SK-N-SH (cell line): ENCODE data around the gene MYH10. TPM values are rescaled to one million over a fixed set of nuclear protein-coding genes. Genes with fewer than 3 reads are reported as not detected.

ENCODE experiments used
- CTCF ChIA-PET: fragments of 300-600, 350-600 bp; formaldehyde crosslinking; extraction: SDS; loops from one replicate; lab custom pipeline; 2021; lab: Yijun Ruan, JAX
- POLR2A ChIA-PET: fragments of 350-600 bp; sonication (Branson Sonifier 250); formaldehyde crosslinking; extraction: SDS; loops from one replicate; lab custom pipeline; 2020; ENCODE audit warnings: antibody characterized with exemption, inconsistent platforms; lab: Yijun Ruan, JAX
- DNase-seq: peaks from one replicate; pipeline ENCODE4 v3.0.0; 2012
- H2AFZ ChIP-seq: fragments of 200-600 bp; sonication (generic); 2 replicates; pipeline ENCODE4 v1.8.1; 2016; ENCODE audit warnings: antibody characterized with exemption, mild to moderate bottlenecking, low read depth
- H3F3A ChIP-seq: fragments of 200-600 bp; sonication (generic); replicated peaks from 2 replicates; pipeline ENCODE3; 2016; ENCODE audit warnings: antibody characterized with exemption, mild to moderate bottlenecking; ENCODE audit not compliant: insufficient read depth
- H3K27ac ChIP-seq, 2 experiments: fragments of 200-500 bp in 1 of 2; fragments of 200-600 bp in 1 of 2; sonication (Bioruptor generic) in 1 of 2; sonication (generic), shearing (Covaris generic) in 1 of 2; 2 replicates each; pipeline versions ENCODE4 v1.5.1 to v1.6.1; 2014 to 2016; ENCODE audit warnings: low read depth in 2 of 2, inconsistent platforms in 1 of 2, low read length in 1 of 2, mild to moderate bottlenecking in 1 of 2, mixed read lengths in 1 of 2
- H3K27me3 ChIP-seq: fragments of 200-600 bp; sonication (generic), shearing (Covaris generic); 2 replicates; pipeline ENCODE4 v1.6.1; 2016; ENCODE audit warnings: mixed run types; ENCODE audit not compliant: insufficient read depth
- H3K36me3 ChIP-seq, 2 experiments: fragments of 200-500 bp in 1 of 2; fragments of 200-600 bp in 1 of 2; sonication (Bioruptor generic) in 1 of 2; sonication (generic) in 1 of 2; replicated peaks in 1 of 2; 2 replicates each; pipeline versions ENCODE3 to v1.5.1; 2014 to 2016; ENCODE audit warnings: low read length in 1 of 2, mild to moderate bottlenecking in 1 of 2; ENCODE audit not compliant: insufficient read depth in 2 of 2, control insufficient read depth in 1 of 2
- H3K4me1 ChIP-seq, 2 experiments: fragments of 200-500 bp in 1 of 2; fragments of 200-600 bp in 1 of 2; sonication (Bioruptor generic) in 1 of 2; sonication (generic), shearing (Covaris generic) in 1 of 2; 2 replicates each; pipeline versions ENCODE4 v1.5.1 to v1.6.1; 2014 to 2016; ENCODE audit warnings: low read depth in 1 of 2, low read length in 1 of 2, mixed run types in 1 of 2; ENCODE audit not compliant: insufficient read depth in 2 of 2, control insufficient read depth in 1 of 2
- H3K4me2 ChIP-seq: fragments of 200-600 bp; sonication (generic), shearing (Covaris generic); 2 replicates; pipeline ENCODE4 v1.6.1; 2017; ENCODE audit warnings: mixed run types
- H3K4me3 ChIP-seq, 2 experiments: fragments of 200-500 bp in 1 of 2; fragments of 200-600 bp in 1 of 2; sonication (Bioruptor generic) in 1 of 2; sonication (generic), shearing (Covaris generic) in 1 of 2; 2 replicates each; pipeline versions ENCODE4 v1.5.1 to v1.8.1; 2014 to 2016; ENCODE audit warnings: low read depth in 2 of 2, inconsistent platforms in 1 of 2, low read length in 1 of 2, mild to moderate bottlenecking in 1 of 2, mixed read lengths in 1 of 2, moderate library complexity in 1 of 2
- H3K79me2 ChIP-seq: fragments of 200-600 bp; sonication (generic); 2 replicates; pipeline ENCODE4 v1.8.1; 2017; ENCODE audit warnings: mild to moderate bottlenecking; ENCODE audit not compliant: insufficient read depth
- H3K9ac ChIP-seq: fragments of 200-600 bp; sonication (generic); 2 replicates; pipeline ENCODE4 v1.6.1; 2017; ENCODE audit warnings: mixed run types
- H3K9me2 ChIP-seq: fragments of 200-600 bp; sonication (generic); 2 replicates; pipeline ENCODE4 v1.6.1; 2017; ENCODE audit warnings: mixed run types
- H3K9me3 ChIP-seq: fragments of 200-600 bp; sonication (generic); 2 replicates; pipeline ENCODE4 v1.6.1; 2017; ENCODE audit warnings: mixed run types, mild to moderate bottlenecking, moderate library complexity
- H4K20me1 ChIP-seq: fragments of 200-600 bp; sonication (generic); 2 replicates; pipeline ENCODE4 v1.6.1; 2017; ENCODE audit warnings: mild to moderate bottlenecking, mixed run types; ENCODE audit not compliant: insufficient read depth
- EP300 ChIP-seq, 2 experiments: IDR thresholded peaks; 2 replicates each; pipeline versions ENCODE4 v1.4.0 to v1.6.1; 2012; ENCODE audit warnings: borderline replicate concordance in 1 of 2, low read depth in 1 of 2, low read length in 1 of 2
- EZH2phosphoT487 ChIP-seq: fragments of 200-600 bp; sonication (generic); IDR thresholded peaks from 2 replicates; pipeline ENCODE4 v1.6.1; 2017; ENCODE audit warnings: low read depth, mixed run types, mild to moderate bottlenecking, antibody characterized with exemption, moderate library complexity, borderline replicate concordance
- FOSL2 ChIP-seq: IDR thresholded peaks from 2 replicates; pipeline ENCODE4 v1.4.0; 2012; ENCODE audit warnings: low read depth, mild to moderate bottlenecking, moderate library complexity, borderline replicate concordance
- FOXJ3 ChIP-seq: sonication (generic); formaldehyde crosslinking; IDR thresholded peaks from 2 replicates; pipeline ENCODE4 v1.5.1; 2020; ENCODE audit warnings: mild to moderate bottlenecking, missing genetic modification reagents
- FOXM1 ChIP-seq: IDR thresholded peaks from 2 replicates; pipeline ENCODE4 v1.4.0; 2012; ENCODE audit warnings: low read depth, mild to moderate bottlenecking
- GABPA ChIP-seq: IDR thresholded peaks from 2 replicates; pipeline ENCODE4 v1.4.0; 2012; ENCODE audit warnings: low read depth, mild to moderate bottlenecking
- JUND ChIP-seq: IDR thresholded peaks from 2 replicates; pipeline ENCODE4 v1.4.0; 2012
- NRF1 ChIP-seq: IDR thresholded peaks from 2 replicates; pipeline ENCODE4 v1.6.1; 2012; ENCODE audit warnings: low read depth, mild to moderate bottlenecking, low read length
- POLR2AphosphoS5 ChIP-seq: IDR thresholded peaks from 2 replicates; pipeline ENCODE4 v1.6.1; 2012; ENCODE audit warnings: low read depth, low read length
- RAD21 ChIP-seq: IDR thresholded peaks from 2 replicates; pipeline ENCODE4 v1.6.1; 2012; ENCODE audit warnings: mild to moderate bottlenecking, low read length
- RFX5 ChIP-seq: IDR thresholded peaks from 2 replicates; pipeline ENCODE4 v1.6.1; 2012; ENCODE audit warnings: mild to moderate bottlenecking, improper control_type of control experiment, low read length
- RXRA ChIP-seq: IDR thresholded peaks from 2 replicates; pipeline ENCODE4 v1.4.0; 2012; ENCODE audit warnings: low read depth, mild to moderate bottlenecking, borderline replicate concordance
- SIN3A ChIP-seq: IDR thresholded peaks from 2 replicates; pipeline ENCODE4 v1.6.1; 2012; ENCODE audit warnings: low read depth, mild to moderate bottlenecking, low read length, moderate library complexity, borderline replicate concordance
- SMC3 ChIP-seq: IDR thresholded peaks from 2 replicates; pipeline ENCODE4 v1.6.1; 2012; ENCODE audit warnings: low read depth, low read length, improper control_type of control experiment
- TCF12 ChIP-seq: IDR thresholded peaks from 2 replicates; pipeline ENCODE4 v1.4.0; 2012
- TEAD4 ChIP-seq: IDR thresholded peaks from 2 replicates; pipeline ENCODE4 v1.4.0; 2012; ENCODE audit warnings: mild to moderate bottlenecking, borderline replicate concordance; ENCODE audit not compliant: insufficient read depth
- YY1 ChIP-seq: IDR thresholded peaks from 2 replicates; pipeline ENCODE4 v1.4.0; 2012; ENCODE audit warnings: low read depth, mild to moderate bottlenecking
- WGBS: methylation state at CpG from one replicate; pipeline ENCODE4 v1.1.6; 2017; ENCODE audit warnings: low lambda C conversion rate; 5-methylcytosine and 5-hydroxymethylcytosine counted together
- polyA plus RNA-seq, 3 experiments: library from polyadenylated mRNA; depleted of rRNA; stranded (reverse); fragments of >200 nt; gene quantifications; 2 replicates each; pipeline ENCODE4 v1.2.3, GENCODE V29; 2012
- TF ChIP-seq, protein P1 (sequence below): IDR thresholded peaks from 2 replicates; pipeline ENCODE4; 2012
- TF ChIP-seq, protein P2 (sequence below): fragments of 150-350 bp; IDR thresholded peaks from 2 replicates; pipeline ENCODE4 v1.6.1; 2017; ENCODE audit warnings: antibody characterized with exemption, low read length, low read depth, borderline replicate concordance

MYH10 gene
- polyA plus RNA-seq, 1 of the 3 experiments (the other 2 are of a cell fraction) = 64.2 TPM

DNA sequence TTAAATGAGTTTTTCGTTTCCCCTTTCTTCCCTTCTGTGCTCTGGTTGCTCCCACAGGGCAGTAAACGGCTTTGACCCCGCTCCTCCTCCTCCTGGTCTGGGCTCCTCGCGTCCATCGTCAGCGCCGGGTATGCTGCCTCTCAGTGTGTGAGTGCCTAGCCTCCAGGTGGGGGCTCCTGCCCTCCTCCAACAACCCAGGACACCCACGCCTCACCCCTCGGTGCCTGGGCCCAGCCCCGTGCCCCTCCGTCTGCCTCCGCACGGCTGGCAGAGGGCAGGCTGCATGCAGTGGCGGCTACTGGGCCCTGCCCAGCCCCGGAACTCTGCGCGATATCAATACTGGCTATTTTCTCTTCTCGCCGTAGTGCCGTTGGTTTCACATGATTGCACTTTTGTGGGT is 163.7 kb downstream of the MYH10 start:
- Histone ChIP-seq H3K9me3 (no peaks in the 10 kb centered on the region), H3K4me1 (no peaks in the 10 kb centered on the region; a peak in 2 of 4 replicates), H3K4me3 (no peak overlapping the region), H3K79me2 (peaks cover 50% of the 10 kb centered on the region), H3K9ac (no peak overlapping the region), H3K27me3 (no peaks in the 10 kb centered on the region), H3K4me2 (no peak overlapping the region), H3K27ac (peak overlapping the region in 1 of 2 experiments; percentile 51; a peak in 1 of 4 replicates), H3K36me3 (peaks cover 26 to 57% of the 10 kb centered on the region in 2 experiments), H4K20me1 (peaks cover 57% of the 10 kb centered on the region), H2AFZ (no peak overlapping the region), H3K9me2 (no peaks in the 10 kb centered on the region), H3F3A (peaks cover 10% of the 10 kb centered on the region)
- 96% methylated on average over 21 of the region's 21 CpGs for WGBS
- DNase-seq = no peak
- POLR2A ChIA-PET = no interaction called here
- no peak for TF ChIP-seq NRF1
- TF ChIP-seq GABPA = no peak
- TF ChIP-seq YY1 = no peak
- TF ChIP-seq RFX5 = no peak
- no peak for TF ChIP-seq EZH2phosphoT487
- TF ChIP-seq, protein P1, sequence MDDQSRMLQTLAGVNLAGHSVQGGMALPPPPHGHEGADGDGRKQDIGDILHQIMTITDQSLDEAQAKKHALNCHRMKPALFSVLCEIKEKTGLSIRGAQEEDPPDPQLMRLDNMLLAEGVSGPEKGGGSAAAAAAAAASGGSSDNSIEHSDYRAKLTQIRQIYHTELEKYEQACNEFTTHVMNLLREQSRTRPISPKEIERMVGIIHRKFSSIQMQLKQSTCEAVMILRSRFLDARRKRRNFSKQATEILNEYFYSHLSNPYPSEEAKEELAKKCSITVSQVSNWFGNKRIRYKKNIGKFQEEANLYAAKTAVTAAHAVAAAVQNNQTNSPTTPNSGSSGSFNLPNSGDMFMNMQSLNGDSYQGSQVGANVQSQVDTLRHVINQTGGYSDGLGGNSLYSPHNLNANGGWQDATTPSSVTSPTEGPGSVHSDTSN = no peak
- TF ChIP-seq RAD21 = no peak
- TF ChIP-seq SIN3A = no peak
- CTCF ChIA-PET = interaction anchor here (0.9 kb wide), 1 partner anchor 82 kb away, joined by 3 read pairs; no protein-coding TSS in a partner anchor

DNA sequence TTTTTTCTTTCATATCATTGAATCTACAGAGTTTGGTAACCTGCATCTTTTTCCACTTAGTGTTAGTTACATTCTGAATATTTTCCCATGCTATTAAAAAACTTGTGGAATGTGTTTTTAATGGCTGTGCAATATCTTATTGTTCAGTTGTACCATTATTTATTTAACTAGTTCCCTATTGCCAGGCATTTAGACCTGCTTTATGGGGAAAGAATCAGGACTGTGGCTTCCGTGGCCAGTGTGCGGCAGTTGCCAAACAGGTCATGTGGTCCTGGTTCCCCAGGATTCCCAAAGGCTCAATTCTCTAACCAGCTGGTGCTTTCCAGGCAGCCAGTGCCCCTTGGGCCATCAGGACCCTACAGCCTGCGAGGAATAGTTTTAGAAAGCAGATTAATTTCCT is 164.1 kb downstream of the MYH10 start:
- H3K9me2 ChIP-seq = no peaks in the 10 kb centered on the region
- peaks cover 26 to 57% of the 10 kb centered on the region in 2 experiments for H3K36me3 ChIP-seq

More for the DNA sequence above, 164.1 kb downstream of the MYH10 start:
- H3K27ac ChIP-seq = peak overlapping the region in 1 of 2 experiments; percentile 51; a peak in 1 of 4 replicates
- POLR2A ChIA-PET = no interaction called here
- TF ChIP-seq, protein P1 = no peak
- TF ChIP-seq GABPA = no peak
- no peak for TF ChIP-seq SMC3
- TF ChIP-seq FOXJ3 (CRISPR knock-in tag) = no peak
- no peak for TF ChIP-seq RAD21
- TF ChIP-seq FOXM1 = no peak
- no peak for TF ChIP-seq EP300 (IDR thresholded peaks at IDR 0.05; ENCODE audit: borderline replicate concordance in 1 of 2, low read depth in 1 of 2, low read length in 1 of 2)
- no peak for TF ChIP-seq FOSL2
- no peak for TF ChIP-seq YY1
- TF ChIP-seq RXRA = no peak
- no peak for TF ChIP-seq TEAD4
- TF ChIP-seq, protein P2, sequence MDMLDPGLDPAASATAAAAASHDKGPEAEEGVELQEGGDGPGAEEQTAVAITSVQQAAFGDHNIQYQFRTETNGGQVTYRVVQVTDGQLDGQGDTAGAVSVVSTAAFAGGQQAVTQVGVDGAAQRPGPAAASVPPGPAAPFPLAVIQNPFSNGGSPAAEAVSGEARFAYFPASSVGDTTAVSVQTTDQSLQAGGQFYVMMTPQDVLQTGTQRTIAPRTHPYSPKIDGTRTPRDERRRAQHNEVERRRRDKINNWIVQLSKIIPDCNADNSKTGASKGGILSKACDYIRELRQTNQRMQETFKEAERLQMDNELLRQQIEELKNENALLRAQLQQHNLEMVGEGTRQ = no peak
- TF ChIP-seq POLR2AphosphoS5 = no peak
- no peak for TF ChIP-seq JUND
- no peak for TF ChIP-seq TCF12
- TF ChIP-seq, all 33 proteins: peak for 0
- Histone ChIP-seq H2AFZ (no peak overlapping the region), H3K4me1 (no peaks in the 10 kb centered on the region; a peak in 2 of 4 replicates), H3K4me2 (no peak overlapping the region), H3F3A (peaks cover 6% of the 10 kb centered on the region), H3K9ac (no peak overlapping the region), H3K79me2 (peaks cover 54% of the 10 kb centered on the region), H4K20me1 (peaks cover 59% of the 10 kb centered on the region), H3K27me3 (no peaks in the 10 kb centered on the region), H3K9me3 (no peaks in the 10 kb centered on the region), H3K4me3 (no peak overlapping the region)
- DNase-seq = no peak
- CTCF ChIA-PET = interaction anchor here (0.9 kb wide), 1 partner anchor 81 kb away, joined by 3 read pairs; no protein-coding TSS in a partner anchor
- 93% methylated on average over 3 of the region's 3 CpGs for WGBS
